GM19043 (cell line): Measurements from ENCODE around the gene FRMD4A.
"Not testable (repeated sequence)": the region's sequence is repeated elsewhere in the genome, so short reads cannot be mapped to it uniquely, and the experiment has no call there.

Experiments
- ATAC-seq: cut with Tn5 transposase; IDR thresholded peaks from one replicate; pipeline ENCODE4 v1.9.1; 2021; ENCODE audit warnings: low read depth; ENCODE audit not compliant: unreplicated experiment

Gene FRMD4A

DNA sequence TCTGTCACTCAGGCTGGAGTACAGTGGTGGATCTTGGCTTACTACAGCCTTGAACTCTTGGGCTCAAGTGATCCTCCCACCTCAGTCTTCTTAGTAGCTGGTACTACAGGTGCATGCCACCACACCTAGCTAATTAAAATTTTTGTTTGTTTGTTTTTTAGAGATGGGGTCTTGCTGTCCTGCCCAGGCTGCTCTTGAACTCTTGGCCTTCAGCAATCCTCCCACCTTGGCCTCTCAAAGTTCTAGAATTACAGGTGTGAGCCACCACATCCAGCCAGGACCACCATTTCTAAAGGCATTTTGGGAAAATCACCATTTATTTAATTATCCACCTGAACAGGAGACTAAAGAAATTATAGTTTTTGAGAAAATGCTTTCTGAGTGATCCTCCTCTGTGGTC, 491.7 kb downstream of the FRMD4A start:
- ATAC-seq: no peak

DNA sequence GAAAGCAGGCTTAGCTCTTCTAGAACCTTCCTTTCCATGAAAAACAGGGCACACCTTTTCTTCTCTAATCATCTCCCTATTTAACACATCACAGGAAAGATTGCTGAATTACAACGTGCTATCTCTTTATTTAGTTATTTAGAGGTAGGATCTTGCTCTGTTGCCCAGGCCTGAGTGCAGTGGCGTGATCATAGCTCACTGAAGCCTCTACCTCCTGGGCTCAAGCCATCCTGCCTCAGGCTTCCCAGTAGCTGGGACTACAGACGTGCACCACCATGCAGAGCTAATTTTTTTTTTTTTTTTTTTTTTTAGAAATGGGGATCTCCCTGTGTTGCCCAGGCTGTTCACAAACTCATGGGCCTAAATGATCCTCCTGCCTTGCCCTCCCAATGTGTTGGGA, 492.8 kb downstream of the FRMD4A start:
- no peak for ATAC-seq

DNA sequence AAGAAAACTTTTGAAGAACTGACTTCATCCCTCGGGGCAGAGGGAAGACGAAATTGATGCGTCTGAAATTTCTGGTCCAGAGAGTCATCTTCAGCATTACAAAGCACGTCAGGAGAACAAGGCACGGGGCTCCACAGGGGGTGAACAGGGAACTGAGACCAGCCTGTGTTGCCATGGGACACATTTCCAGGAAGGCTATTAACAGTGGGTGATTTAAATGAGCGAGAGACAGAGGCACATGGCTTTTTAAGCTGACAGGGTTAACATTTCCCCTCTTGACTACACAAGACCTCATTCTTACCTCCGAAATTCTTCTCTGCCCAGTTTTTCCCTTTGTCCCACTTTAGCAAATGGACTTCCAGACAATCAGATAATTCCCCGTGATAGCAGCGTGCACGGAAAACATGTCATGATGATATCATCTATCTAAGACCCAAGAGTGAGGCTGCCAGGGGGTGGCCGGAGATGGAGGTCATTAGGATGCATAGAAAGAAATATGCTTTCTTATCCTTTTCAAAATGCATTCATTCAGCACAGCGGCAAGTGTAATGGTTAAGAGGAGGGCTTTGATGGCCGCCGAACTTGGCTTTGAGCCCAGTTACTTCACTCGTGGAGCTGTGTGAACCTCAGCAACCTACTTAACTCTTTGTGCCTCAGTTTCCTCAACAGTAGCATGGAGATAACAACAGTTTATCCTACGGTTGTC, 496.0 kb downstream of the FRMD4A start:
- ATAC-seq: no peak

DNA sequence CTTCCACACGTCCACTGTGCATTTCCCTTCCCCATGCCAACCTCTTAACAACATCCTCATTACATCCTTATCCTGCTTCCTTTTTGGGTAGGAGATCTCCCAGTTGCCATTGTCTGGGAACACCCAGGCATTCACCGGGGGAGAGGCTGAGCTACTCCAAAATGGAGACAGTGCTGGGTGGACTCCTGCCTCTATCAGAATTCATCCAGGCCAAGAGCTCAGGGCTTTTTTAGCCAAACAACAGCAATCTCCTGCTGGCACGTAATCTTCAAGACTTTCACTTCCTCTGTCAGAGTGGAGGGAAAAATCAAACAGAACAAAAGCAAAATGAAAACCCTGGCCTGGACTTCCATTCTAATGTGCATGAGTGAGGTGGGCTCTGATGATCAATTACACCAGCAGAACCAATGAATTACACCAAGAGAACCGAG, 499.0 kb downstream of the FRMD4A start:
- peak; percentile 80 for ATAC-seq

DNA sequence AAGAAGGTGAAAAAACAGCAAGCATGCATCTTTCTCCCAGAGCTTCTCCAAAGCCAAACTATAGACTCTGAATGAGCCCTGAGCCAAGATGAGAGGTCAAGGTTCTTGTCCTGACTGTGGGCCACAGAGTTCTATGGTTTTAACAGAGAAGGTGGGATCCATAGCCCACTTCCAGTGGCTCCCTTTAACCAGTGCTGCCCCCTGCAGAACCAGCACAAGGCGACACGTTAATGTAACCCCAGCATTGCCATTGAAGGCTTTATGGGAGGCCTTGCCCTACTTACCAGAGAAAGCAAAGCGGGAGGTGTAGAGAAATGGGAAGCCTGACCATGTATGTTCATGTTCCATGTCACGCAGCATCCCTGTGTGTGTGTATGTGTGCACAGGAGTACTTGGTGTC, 500.3 kb downstream of the FRMD4A start:
- ATAC-seq: no peak

DNA sequence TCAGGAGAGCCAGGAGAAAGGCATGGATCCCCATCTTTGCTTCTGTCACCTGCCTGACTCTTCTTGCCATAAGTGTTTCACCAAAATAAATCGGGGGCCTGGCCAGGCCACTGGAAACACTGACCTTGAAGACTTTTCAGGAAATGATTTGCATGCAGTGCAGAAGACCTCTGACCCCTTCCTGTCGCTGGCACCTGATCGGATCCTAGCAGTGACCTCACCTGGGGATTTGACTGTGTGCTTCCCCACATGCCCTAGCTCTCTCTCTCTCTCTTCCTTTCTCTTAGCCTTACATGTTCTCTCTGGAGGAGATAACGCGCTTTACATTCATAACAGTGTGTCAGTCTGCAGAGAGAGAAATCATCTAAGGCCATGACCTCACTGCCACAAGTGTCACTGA, 500.9 kb downstream of the FRMD4A start:
- no peak for ATAC-seq

DNA sequence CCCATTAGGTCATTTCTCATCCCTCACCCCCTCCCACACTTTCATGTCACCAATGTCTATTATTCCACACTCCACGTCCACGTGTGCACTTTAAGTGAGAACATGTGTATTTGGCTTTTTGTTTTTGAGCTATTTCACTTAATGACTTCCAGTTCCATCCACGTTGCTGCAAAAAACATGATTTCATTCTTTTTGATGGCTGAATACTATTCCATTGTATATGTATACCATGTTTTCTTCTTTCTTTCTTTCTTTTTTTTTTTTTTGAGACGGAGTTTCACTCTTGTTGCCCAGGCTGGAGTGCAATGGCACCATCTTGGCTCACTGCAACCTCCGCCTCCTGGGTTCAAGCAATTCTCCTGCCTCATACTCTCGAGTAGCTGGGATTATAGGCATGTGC, 502.4 kb downstream of the FRMD4A start:
- ATAC-seq: not testable (repeated sequence)

DNA sequence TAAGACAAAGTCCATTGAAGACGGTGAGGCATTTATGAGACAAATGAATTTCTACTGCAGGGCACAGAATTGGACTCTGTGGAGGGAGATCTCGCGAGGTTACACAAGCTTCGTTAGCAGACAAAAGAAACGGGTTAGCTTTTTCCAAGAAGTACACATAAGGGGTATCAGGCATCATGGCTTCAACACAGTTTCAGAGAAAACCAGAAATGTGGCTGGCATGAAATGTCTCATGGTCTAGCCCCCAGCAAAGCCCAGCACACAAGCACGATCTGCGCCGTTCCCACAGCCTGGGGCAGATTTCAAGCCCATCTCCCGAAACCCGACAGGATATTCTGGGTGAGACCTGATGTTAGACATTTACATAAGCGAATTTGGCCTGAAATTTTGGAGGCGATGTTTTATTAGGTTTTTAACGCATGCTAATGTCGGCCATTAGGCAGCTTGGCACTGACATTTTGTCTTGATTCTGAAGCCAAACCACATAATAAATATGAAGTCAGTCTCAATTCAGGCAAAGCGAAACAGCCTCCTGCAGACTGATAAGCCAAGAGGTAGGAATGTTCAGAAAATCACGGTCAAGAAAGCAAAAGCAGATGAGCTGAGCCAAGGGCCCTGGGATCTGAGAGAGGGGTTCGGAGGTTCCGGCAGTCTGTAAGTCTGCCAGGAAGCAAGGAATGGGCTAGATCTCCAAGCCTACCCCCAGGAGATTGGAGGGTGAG, 503.5 kb downstream of the FRMD4A start:
- no peak for ATAC-seq

DNA sequence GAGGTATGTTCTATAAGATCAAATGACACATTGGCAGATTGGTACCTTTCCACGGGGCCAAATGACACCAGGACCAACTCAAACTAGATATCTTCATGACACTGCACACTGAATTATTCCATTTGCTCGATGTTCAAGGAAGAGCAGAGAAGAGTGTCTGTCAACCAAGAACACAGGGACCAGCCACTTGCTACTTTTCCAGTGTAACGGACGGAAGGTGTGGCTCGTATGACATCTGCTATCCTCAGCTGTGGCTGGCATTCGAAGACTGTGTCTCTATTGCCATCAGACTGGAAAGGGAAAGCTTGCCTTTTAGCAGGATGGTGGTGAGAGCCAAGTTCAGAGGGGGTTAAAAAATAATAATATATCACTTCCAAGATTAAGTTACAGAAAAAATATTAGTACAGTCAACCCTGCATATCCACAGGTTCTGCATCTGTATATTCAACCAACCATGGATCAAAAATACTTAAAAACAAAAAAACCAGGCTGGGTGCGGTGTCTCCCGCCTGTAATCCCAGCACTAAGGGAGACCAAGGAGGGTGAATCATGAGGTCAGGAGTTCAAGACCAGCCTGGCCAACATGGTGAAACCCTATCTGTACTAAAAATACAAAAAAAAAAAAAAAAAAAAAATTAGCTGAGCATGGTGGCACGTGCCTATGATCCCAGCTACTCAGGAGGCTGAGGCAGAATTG, 506.9 kb downstream of the FRMD4A start:
- no peak for ATAC-seq

DNA sequence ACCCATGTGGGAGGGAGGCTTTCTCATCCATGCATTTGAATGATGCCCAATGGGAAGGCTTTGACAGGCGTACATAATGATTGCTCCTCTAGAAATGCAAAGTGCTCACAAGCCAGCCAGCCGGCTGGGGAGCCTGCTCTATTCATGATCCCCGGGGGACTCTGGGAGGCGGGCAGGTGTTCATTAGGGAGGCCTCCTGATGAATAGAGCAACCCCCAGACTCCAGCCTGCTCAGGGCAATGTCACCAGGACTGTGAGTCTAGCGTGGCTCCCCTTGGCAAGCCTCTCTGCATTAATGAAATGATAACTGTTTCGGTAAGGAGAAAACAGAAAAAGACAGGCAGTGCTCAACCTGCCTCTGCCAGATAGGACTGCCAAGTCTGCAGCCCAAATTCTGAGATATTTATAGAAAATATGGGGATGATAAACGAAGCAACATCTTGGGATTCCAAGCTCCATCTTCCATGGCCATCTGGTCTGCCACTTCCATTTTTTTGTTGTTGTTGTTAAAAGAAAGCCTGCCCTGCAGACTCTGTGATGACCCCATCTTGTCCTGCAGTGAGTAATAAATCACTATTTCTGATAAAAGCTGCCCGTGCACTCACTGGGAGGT, 507.5 kb downstream of the FRMD4A start:
- no peak for ATAC-seq

DNA sequence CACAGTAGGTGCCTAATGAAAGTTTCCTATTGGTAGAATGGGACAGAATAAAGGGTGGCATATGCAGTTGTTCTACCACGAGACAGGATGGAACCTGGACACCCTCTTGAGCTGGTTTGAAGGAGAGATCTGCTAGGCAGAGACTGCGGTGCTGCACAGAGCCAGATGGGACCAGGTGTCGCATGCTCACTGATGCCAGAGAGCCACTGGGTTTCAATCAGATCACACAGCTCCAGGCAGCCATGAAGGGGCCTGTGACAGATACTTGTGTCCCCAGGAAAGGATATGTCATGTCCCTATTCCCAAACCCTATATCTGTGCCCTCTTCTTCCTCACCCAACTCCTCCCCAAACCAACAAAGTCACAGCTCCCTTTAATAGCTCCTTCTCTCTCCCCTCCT, 508.2 kb downstream of the FRMD4A start:
- ATAC-seq: no peak

DNA sequence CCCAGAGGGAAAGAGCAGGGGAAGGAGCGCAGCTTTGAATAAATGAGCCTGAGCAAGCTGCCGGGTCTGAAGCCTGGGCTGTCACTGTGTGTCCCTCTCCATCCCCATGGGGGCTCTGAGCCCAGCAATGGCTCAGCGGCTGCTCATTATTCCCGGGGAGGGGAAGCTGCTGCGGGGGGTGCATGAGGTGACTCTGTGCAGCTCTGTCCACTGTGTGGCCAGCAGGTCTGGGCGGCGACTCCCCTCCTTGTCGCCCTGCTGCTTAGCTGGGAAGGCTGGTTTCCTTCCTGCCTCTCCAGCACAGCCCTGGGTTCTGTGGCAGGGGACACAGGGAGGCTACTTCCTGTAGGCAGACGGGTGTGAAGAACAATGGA, 509.8 kb downstream of the FRMD4A start:
- ATAC-seq: no peak

DNA sequence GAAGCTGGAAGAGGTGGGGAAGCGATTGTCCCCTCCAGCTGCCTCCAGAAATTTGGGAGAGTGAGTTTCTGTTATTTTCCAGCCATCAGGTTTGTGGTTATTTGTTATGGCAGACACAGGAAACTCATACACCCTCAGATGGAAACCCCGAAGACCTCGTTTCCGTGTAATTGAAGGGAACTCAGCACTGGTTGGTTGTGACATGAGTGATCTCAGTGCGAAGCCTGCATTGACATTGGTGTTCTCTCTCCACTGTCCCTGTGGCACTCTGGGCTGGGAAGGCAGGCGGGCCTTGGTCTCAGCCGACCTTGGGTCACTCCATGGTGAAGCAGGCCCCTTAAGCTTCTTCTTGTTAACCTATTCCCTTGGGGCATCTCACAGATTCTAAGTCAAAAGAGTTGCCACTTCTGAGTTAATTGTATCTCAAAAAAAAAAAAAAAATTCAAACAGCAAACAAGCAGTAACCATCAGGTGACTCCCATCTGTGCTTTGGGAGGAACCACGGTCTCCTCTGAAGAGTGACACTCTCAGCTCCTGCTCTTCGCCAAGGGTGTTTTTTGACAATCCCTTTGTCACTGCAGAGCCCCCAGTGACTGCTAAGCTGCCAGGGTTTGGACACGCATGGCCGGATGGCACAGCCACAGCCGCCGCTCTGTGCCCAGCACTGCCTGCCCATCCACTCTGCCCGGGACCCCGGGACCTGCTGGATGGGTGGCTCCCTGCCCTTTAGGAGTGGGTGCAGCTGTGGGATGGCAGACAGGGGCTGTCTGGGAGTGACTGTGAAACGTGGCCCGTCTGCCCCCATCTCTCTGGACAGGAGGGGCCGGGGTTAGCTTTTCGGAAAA, 510.4 kb downstream of the FRMD4A start:
- ATAC-seq: no peak

DNA sequence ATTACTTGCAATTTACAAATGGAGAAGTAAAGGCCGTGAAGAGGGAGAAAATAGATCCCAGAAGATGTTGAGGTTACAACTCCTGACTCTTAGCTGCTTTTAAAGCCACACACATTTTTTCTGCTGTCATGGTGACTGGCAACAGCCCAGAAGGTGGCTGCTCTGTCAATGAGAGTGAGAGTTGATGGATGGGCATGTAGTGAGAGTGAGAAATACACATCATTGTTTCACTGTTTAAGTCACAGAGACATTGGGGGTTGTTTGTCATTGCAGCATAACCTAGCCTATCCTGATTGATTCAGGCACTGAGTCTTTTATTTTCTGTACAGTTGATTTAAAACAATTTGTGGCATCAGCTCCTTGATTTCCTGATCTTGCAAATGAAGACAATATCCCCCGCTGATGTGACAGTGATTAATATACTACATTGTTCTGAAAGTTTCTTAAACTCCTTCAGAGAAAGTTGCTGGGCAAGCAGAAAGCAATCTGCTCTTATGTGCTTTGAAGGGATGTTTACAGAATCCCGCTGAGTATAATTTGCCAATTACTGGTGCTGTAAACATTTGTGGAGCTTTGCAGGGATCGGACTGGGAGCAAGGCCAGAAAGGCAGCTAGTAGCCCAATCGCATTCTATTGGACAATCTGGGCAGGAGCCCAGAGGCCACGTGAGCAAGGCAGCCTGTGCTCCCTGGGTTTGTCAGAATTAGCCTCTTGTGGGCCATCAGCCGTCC, 514.4 kb downstream of the FRMD4A start:
- no peak for ATAC-seq

DNA sequence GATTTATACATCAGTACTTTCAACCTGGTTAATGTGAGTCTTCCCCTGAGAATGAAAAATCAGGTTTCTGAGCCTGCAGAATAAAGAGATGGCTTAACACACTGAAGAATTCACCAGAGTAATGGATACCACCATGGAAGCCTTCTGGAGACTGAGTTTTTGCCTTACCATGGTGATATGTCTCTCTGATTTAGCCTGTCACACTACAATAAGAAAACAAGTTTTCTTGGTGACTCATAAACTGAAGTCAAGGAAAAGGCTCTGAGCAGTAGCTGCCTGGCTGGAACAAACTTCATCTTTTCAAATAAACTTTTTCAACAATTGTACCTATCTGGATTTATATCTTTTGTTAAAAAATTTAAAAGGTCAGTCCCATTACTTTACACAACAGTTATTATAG, 515.0 kb downstream of the FRMD4A start:
- no peak for ATAC-seq

DNA sequence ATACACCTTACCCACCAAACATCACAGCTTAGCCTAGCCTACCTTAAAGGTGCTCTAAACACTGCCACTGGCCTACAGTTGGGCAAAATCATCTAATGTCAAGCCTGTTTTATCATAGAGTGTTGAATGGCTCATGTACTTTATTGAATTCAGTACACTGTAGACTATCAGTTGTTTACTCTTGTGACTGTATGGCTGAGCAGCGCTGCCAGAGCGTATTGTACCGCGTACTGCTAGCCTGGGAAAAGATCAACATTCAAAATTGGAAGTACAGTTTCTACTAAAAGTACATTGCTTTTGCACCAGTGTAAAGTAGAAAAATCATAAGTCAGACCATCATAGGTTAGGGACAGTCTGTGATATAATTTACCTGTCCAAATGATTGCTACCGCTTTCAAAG, 517.2 kb downstream of the FRMD4A start:
- no peak for ATAC-seq

DNA sequence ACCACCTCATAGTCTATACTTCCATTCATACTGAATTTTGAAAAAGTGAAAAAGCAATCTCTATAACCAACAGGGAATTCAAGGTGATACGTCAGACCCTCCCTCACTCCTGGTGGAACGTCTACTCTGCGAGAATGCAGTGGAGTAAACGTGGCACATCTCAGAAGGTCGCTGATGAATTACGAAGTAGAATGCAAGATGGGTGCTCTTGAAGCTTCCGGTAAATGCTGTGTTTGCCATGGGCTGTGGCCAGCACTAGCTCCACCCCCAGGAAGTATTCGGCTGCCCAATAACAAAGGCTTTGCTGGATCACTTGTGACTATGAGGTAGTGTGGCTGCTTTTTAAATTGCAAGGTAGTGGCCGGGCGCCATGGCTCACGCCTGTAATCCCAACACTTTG, 517.9 kb downstream of the FRMD4A start:
- ATAC-seq: no peak

DNA sequence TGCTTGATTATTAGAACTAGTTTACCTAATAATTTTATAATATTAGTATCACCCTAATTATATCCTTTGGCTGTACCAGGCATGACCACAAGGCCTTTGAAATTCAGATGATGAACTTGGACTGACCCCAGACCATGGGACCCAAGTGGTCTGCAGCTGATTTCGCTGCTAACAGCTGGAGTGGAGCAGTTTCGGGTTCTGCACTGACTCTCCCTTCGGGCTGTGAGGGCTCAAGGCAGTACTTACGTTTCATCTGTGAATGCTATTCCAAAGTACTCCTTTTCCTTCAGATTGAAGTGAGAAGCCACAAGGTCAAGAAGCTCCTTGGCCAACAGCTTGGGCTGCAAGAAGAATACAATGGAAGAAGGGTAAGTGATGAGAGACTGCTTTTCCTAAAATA, 520.2 kb downstream of the FRMD4A start:
- no peak for ATAC-seq

DNA sequence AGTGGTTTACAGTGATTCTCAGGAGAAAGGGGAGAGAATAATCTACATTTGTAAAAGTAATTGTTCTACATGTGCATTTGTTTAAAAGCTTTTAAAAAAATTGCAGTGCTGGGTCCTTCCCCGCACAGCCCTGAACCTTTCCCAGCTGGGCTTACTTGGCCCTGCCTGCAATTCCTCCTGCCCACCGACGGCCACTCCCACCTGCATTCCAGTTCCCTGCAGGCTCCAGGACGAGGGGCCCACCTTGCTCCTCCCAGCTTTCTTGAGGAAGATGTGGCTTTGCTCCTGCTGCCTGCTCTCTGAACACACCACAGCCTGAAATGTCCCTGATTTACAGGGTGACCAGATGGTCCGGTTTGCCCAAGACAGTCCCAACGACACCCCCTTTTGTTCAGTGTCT, 521.3 kb downstream of the FRMD4A start:
- ATAC-seq: no peak
